Liver (tissue), 3 donors: ENCODE measurements around the gene UTF1.

Experiments used
- ATF3 ChIP-seq: IDR thresholded peaks from 2 replicates; pipeline ENCODE4 v1.6.1; 2016; ENCODE audit warnings: antibody characterized with exemption
- CTCF ChIP-seq: fragments of 150-350 bp; IDR thresholded peaks from 2 replicates; pipeline ENCODE4 v1.5.1; 2017; ENCODE audit warnings: improper control_type of control experiment, low read depth, low read length; ENCODE audit not compliant: missing input control
- EGR1 ChIP-seq, 2 donors: IDR thresholded peaks; 2 replicates each; pipeline ENCODE4 v1.6.1; 2016 to 2018; ENCODE audit warnings: antibody characterized with exemption in 2 of 2, low read depth in 2 of 2
- GABPA ChIP-seq, 2 donors: IDR thresholded peaks in 1 of 2; conservative IDR thresholded peaks in 1 of 2; 2 replicates each; pipeline ENCODE4 v1.6.1; 2016; ENCODE audit warnings: antibody characterized with exemption in 2 of 2, mild to moderate bottlenecking in 1 of 2, moderate library complexity in 1 of 2
- HNF4A ChIP-seq, 2 donors: conservative IDR thresholded peaks; 2 replicates each; pipeline ENCODE4 v1.6.1; 2016; ENCODE audit warnings: antibody characterized with exemption in 2 of 2, mild to moderate bottlenecking in 2 of 2
- JUND ChIP-seq, 2 donors: IDR thresholded peaks; 2 replicates each; pipeline ENCODE4 v1.6.1; 2016; ENCODE audit warnings: antibody characterized with exemption in 2 of 2
- MAX ChIP-seq: IDR thresholded peaks from 2 replicates; pipeline ENCODE4 v1.6.1; 2016; ENCODE audit warnings: antibody characterized with exemption
- REST ChIP-seq: IDR thresholded peaks from 2 replicates; pipeline ENCODE4 v1.6.1; 2016; ENCODE audit warnings: antibody characterized with exemption, mild to moderate bottlenecking
- SP1 ChIP-seq: IDR thresholded peaks from 2 replicates; pipeline ENCODE4 v1.6.1; 2018; ENCODE audit warnings: antibody characterized with exemption, mild to moderate bottlenecking
- TAF1 ChIP-seq: conservative IDR thresholded peaks from 2 replicates; pipeline ENCODE4 v1.6.1; 2016; ENCODE audit warnings: antibody characterized with exemption, mild to moderate bottlenecking
- YY1 ChIP-seq: IDR thresholded peaks from 2 replicates; pipeline ENCODE4 v1.6.1; 2016; ENCODE audit warnings: antibody characterized with exemption, mild to moderate bottlenecking
- ZBTB33 ChIP-seq: IDR thresholded peaks from 2 replicates; pipeline ENCODE4 v1.6.1; 2016; ENCODE audit warnings: antibody characterized with exemption
- donor health status: healthy.
- donor health status: healthy.

- no peak for TF ChIP-seq ZBTB33
- no peak for TF ChIP-seq GABPA (IDR thresholded peaks at IDR 0.05 in 1 of 2, conservative IDR thresholded peaks at IDR 0.05 in 1 of 2)
- TF ChIP-seq REST, result no peak
- no peak for TF ChIP-seq CTCF
- TF ChIP-seq JUND (IDR thresholded peaks at IDR 0.05), result no peak
- TF ChIP-seq MAX, result no peak
- TF ChIP-seq YY1, result no peak
- TF ChIP-seq EGR1 (IDR thresholded peaks at IDR 0.05; ENCODE audit: low read depth in 2 of 2), result no peak
- TF ChIP-seq TAF1, result no peak
- TF ChIP-seq SP1, result no peak
- TF ChIP-seq ATF3, result no peak
- TF ChIP-seq HNF4A (conservative IDR thresholded peaks at IDR 0.05), result no peak
These were observed 12.0 kb upstream of the UTF1 start for GRCh38 chr10:133217800-133218589.
